Measurements from ENCODE around the gene SORBS2. TPM values are rescaled to one million over a fixed set of nuclear protein-coding genes. Genes with fewer than 3 reads are reported as not detected.

The SORBS2 gene
- polyA plus RNA-seq, 1 donor from 2014 or later, result 46.0 TPM

- H3K9me2 ChIP-seq (ENCODE audit: insufficient read depth, low read length), result no peaks in the 10 kb centered on the region
- H2AFZ ChIP-seq (ENCODE audit: low read depth, low read length), result no peak overlapping the region
- no peak overlapping the region for H3K27ac ChIP-seq (ENCODE audit: low read length)
- no peaks in the 10 kb centered on the region for H3K79me2 ChIP-seq (replicated peaks; ENCODE audit: insufficient read depth, low read length)
- no peak overlapping the region for H3K9ac ChIP-seq (ENCODE audit: low read length)
- no peaks in the 10 kb centered on the region for H3F3A ChIP-seq (ENCODE audit: insufficient read depth, low read length, poor library complexity, severe bottlenecking)
- no peaks in the 10 kb centered on the region for H3K36me3 ChIP-seq (ENCODE audit: insufficient read depth, low read length)
- H3K9me3 ChIP-seq (ENCODE audit: low read length), result no peaks in the 10 kb centered on the region
- H4K20me1 ChIP-seq (ENCODE audit: insufficient read depth), result no peaks in the 10 kb centered on the region
- no peak overlapping the region for H3K4me2 ChIP-seq (ENCODE audit: low read length)
- H3K27me3 ChIP-seq (ENCODE audit: insufficient read depth, low read depth, low read length), result no peaks in the 10 kb centered on the region
- no peak overlapping the region for H3K4me3 ChIP-seq (ENCODE audit: low read length)
- TF ChIP-seq POLR2AphosphoS5 (IDR thresholded peaks at IDR 0.05), result no peak
- TF ChIP-seq RAD21 (conservative IDR thresholded peaks at IDR 0.05), result no peak
- no peak for TF ChIP-seq EZH2 (IDR thresholded peaks at IDR 0.05; ENCODE audit: borderline replicate concordance, insufficient read depth, low read length, poor library complexity, severe bottlenecking)
- no peak for TF ChIP-seq EP300 (conservative IDR thresholded peaks at IDR 0.05; ENCODE audit: poor library complexity, severe bottlenecking)
- no peak for TF ChIP-seq TAF1 (IDR thresholded peaks at IDR 0.05; ENCODE audit: low read depth)
- TF ChIP-seq MXI1 (conservative IDR thresholded peaks at IDR 0.05; ENCODE audit: poor library complexity, severe bottlenecking), result no peak
- TF ChIP-seq SMC3 (conservative IDR thresholded peaks at IDR 0.05; ENCODE audit: poor library complexity), result no peak
- no peak for TF ChIP-seq CTCF (IDR thresholded peaks at IDR 0.05; ENCODE audit: poor library complexity, severe bottlenecking)
- no peak for TF ChIP-seq REST (IDR thresholded peaks at IDR 0.05; ENCODE audit: borderline replicate concordance)
Observed at GRCh38 chr4:185590982-185591381, 221.0 kb downstream of the SORBS2 start.

GRCh38 chr4:185589067-185589836 is 222.7 kb downstream of the SORBS2 start:
- Histone ChIP-seq H2AFZ (ENCODE audit: low read depth, low read length) (no peak overlapping the region), H4K20me1 (ENCODE audit: insufficient read depth) (no peaks in the 10 kb centered on the region), H3K9ac (ENCODE audit: low read length) (no peak overlapping the region), H3K36me3 (ENCODE audit: insufficient read depth, low read length) (no peaks in the 10 kb centered on the region), H3K9me2 (ENCODE audit: insufficient read depth, low read length) (no peaks in the 10 kb centered on the region), H3K27me3 (ENCODE audit: insufficient read depth, low read depth, low read length) (no peaks in the 10 kb centered on the region), H3K9me3 (ENCODE audit: low read length) (no peaks in the 10 kb centered on the region), H3K27ac (ENCODE audit: low read length) (no peak overlapping the region), H3K79me2 (replicated peaks; ENCODE audit: insufficient read depth, low read length) (no peaks in the 10 kb centered on the region), H3F3A (ENCODE audit: insufficient read depth, low read length, poor library complexity, severe bottlenecking) (no peaks in the 10 kb centered on the region), H3K4me2 (ENCODE audit: low read length) (no peak overlapping the region), H3K4me3 (ENCODE audit: low read length) (no peak overlapping the region)
- TF ChIP-seq REST (IDR thresholded peaks at IDR 0.05; ENCODE audit: borderline replicate concordance) (no peak), EZH2 (IDR thresholded peaks at IDR 0.05; ENCODE audit: borderline replicate concordance, insufficient read depth, low read length, poor library complexity, severe bottlenecking) (no peak), TAF1 (IDR thresholded peaks at IDR 0.05; ENCODE audit: low read depth) (no peak), MXI1 (conservative IDR thresholded peaks at IDR 0.05; ENCODE audit: poor library complexity, severe bottlenecking) (no peak), POLR2AphosphoS5 (IDR thresholded peaks at IDR 0.05) (no peak), EP300 (conservative IDR thresholded peaks at IDR 0.05; ENCODE audit: poor library complexity, severe bottlenecking) (no peak), CTCF (IDR thresholded peaks at IDR 0.05; ENCODE audit: poor library complexity, severe bottlenecking) (no peak), RAD21 (conservative IDR thresholded peaks at IDR 0.05) (no peak), SMC3 (conservative IDR thresholded peaks at IDR 0.05; ENCODE audit: poor library complexity) (no peak)
